ENCODE results near the gene TAF12.

DNA sequence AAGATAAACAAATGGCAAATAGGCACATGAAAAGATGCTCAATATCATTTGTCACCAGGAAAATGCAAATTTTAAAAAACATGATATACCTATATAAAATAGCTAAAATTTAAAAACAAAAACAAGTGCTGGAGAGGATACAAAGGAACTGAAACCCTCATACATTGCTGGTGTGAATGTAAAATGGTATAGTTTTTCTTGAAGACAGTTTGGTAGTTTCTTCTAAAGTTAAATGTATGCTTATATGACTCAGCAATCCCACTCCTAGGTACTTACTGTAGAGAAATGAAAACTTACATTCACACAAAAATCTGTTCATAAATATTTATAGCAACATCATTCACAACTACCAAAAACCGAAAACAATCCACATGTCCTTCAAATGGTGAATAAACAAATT is 11.2 kb downstream of the TAF12 start:
- TF ChIP-seq FOXK2 (IDR thresholded peaks at IDR 0.05) (no peak), FOXA1 (IDR thresholded peaks at IDR 0.05) (no peak), FOXM1 (IDR thresholded peaks at IDR 0.05; ENCODE audit: borderline replicate concordance) (no peak), NFRKB (IDR thresholded peaks at IDR 0.05) (no peak)
- TF ChIP-seq, protein P1, sequence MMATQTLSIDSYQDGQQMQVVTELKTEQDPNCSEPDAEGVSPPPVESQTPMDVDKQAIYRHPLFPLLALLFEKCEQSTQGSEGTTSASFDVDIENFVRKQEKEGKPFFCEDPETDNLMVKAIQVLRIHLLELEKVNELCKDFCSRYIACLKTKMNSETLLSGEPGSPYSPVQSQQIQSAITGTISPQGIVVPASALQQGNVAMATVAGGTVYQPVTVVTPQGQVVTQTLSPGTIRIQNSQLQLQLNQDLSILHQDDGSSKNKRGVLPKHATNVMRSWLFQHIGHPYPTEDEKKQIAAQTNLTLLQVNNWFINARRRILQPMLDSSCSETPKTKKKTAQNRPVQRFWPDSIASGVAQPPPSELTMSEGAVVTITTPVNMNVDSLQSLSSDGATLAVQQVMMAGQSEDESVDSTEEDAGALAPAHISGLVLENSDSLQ (IDR thresholded peaks at IDR 0.05), result no peak
